Loucy (cell line): ENCODE results near the gene MBLAC1.

Experiments used
- H2AFZ ChIP-seq: fragments of 200-600 bp; sonication (generic); 2 replicates; pipeline ENCODE4 v1.6.0; 2016; ENCODE audit warnings: antibody characterized with exemption, mild to moderate bottlenecking, low read length, moderate library complexity
- H3F3A ChIP-seq: fragments of 200-600 bp; 2 replicates; pipeline ENCODE4 v1.6.0; 2016; ENCODE audit warnings: antibody characterized with exemption, low read depth, mild to moderate bottlenecking
- H3K27me3 ChIP-seq: fragments of 200-600 bp; sonication (generic); 2 replicates; pipeline ENCODE4 v1.6.1; 2014; ENCODE audit warnings: low read length, mild to moderate bottlenecking; ENCODE audit not compliant: insufficient read depth, poor library complexity, severe bottlenecking
- H3K36me3 ChIP-seq: fragments of 200-600 bp; sonication (generic); 2 replicates; pipeline ENCODE4 v1.6.1; 2016; ENCODE audit warnings: low read length; ENCODE audit not compliant: insufficient read depth
- H3K4me1 ChIP-seq: fragments of 200-600 bp; sonication (generic); 2 replicates; pipeline ENCODE4 v1.5.1; 2014; ENCODE audit warnings: low read length, mild to moderate bottlenecking; ENCODE audit not compliant: insufficient read depth, poor library complexity, severe bottlenecking
- H3K4me2 ChIP-seq: fragments of 200-600 bp; sonication (generic); 2 replicates; pipeline ENCODE4 v1.6.0; 2014; ENCODE audit warnings: antibody characterized with exemption, low read length, low read depth, mild to moderate bottlenecking; ENCODE audit not compliant: poor library complexity, severe bottlenecking
- H3K4me3 ChIP-seq: fragments of 200-600 bp; sonication (generic); 2 replicates; pipeline ENCODE4 v1.5.1; 2014; ENCODE audit warnings: low read length, mild to moderate bottlenecking, mixed read lengths; ENCODE audit not compliant: poor library complexity, severe bottlenecking
- H3K79me2 ChIP-seq: fragments of 200-600 bp; sonication (generic); 2 replicates; pipeline ENCODE4 v1.6.1; 2014; ENCODE audit warnings: low read length; ENCODE audit not compliant: insufficient read depth
- H3K9ac ChIP-seq: fragments of 200-600 bp; sonication (generic); 2 replicates; pipeline ENCODE4 v1.6.0; 2014; ENCODE audit warnings: mild to moderate bottlenecking, low read depth, low read length, moderate library complexity; ENCODE audit not compliant: poor library complexity, severe bottlenecking
- H3K9me2 ChIP-seq: fragments of 200-600 bp; sonication (generic); replicated peaks from 2 replicates; pipeline ENCODE4 v1.6.1; 2016; ENCODE audit warnings: low read depth, low read length, mixed read lengths
- H3K9me3 ChIP-seq: fragments of 200-600 bp; sonication (generic); 2 replicates; pipeline ENCODE4 v1.6.1; 2014; ENCODE audit warnings: mild to moderate bottlenecking, antibody characterized with exemption, low read length, low read depth; ENCODE audit not compliant: insufficient read depth
- H4K20me1 ChIP-seq: fragments of 200-600 bp; sonication (generic); 2 replicates; pipeline ENCODE4 v1.6.0; 2014; ENCODE audit warnings: antibody characterized with exemption, low read length, mild to moderate bottlenecking; ENCODE audit not compliant: insufficient read depth, poor library complexity, severe bottlenecking
- EZH2phosphoT487 ChIP-seq: fragments of 200-600 bp; IDR thresholded peaks from 2 replicates; pipeline ENCODE4 v1.6.1; 2018; ENCODE audit warnings: antibody characterized with exemption, mild to moderate bottlenecking, moderate library complexity, borderline replicate concordance
- TF ChIP-seq, protein P1 (sequence below): fragments of 200-600 bp; sonication (generic); conservative IDR thresholded peaks from 2 replicates; pipeline ENCODE4 v1.5.1; 2014; ENCODE audit warnings: mild to moderate bottlenecking, antibody characterized with exemption, low read length

The MBLAC1 gene

DNA sequence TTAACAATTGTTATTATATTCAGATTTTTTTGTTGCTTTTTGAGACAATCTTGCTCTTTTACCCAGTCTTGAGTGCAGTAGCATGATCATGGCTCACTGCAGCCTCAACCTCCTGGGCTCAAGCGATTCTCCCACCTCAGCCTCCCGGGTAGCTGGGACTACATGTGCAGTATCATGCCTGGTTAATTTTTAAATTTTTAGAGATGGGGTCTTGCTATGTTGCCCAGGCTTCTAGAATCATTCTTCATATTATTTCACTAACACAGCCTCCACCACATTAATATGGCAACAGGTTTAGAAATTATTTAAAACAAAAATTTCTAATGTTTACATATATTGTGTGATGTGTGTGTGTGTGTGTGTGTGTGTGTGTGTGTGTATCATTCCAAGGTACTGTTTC is 20.5 kb downstream of the MBLAC1 start:
- Histone ChIP-seq H3K27me3 (no peaks in the 10 kb centered on the region), H3K79me2 (peaks cover 30% of the 10 kb centered on the region), H3K4me1 (peaks cover 14% of the 10 kb centered on the region), H3K9me2 (no peaks in the 10 kb centered on the region), H2AFZ (no peak overlapping the region), H3F3A (no peaks in the 10 kb centered on the region), H3K9ac (no peak overlapping the region), H3K9me3 (no peaks in the 10 kb centered on the region), H4K20me1 (peaks cover 4% of the 10 kb centered on the region), H3K4me3 (no peak overlapping the region), H3K4me2 (no peak overlapping the region), H3K36me3 (no peaks in the 10 kb centered on the region)
- TF ChIP-seq EZH2phosphoT487, result no peak
- TF ChIP-seq, protein P1, sequence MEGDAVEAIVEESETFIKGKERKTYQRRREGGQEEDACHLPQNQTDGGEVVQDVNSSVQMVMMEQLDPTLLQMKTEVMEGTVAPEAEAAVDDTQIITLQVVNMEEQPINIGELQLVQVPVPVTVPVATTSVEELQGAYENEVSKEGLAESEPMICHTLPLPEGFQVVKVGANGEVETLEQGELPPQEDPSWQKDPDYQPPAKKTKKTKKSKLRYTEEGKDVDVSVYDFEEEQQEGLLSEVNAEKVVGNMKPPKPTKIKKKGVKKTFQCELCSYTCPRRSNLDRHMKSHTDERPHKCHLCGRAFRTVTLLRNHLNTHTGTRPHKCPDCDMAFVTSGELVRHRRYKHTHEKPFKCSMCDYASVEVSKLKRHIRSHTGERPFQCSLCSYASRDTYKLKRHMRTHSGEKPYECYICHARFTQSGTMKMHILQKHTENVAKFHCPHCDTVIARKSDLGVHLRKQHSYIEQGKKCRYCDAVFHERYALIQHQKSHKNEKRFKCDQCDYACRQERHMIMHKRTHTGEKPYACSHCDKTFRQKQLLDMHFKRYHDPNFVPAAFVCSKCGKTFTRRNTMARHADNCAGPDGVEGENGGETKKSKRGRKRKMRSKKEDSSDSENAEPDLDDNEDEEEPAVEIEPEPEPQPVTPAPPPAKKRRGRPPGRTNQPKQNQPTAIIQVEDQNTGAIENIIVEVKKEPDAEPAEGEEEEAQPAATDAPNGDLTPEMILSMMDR, result no peak

DNA sequence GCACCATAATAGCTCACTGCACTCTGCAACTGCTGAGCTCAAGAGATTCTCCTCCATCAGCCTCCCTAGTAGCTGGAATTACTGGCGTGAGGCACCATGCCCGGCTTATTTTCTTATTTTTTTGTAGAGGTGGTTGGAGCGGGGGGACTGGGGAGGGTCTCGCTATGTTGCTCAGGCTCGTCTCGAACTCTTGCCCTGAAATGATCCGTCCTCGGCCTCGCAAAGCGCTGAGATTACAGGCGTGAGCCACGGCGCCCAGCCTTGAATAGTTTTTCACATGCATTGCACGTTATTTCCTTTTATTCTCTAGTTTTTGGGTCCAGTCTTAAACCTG is 21.4 kb downstream of the MBLAC1 start:
- Histone ChIP-seq H3K4me3 (peak overlapping the region; percentile 97), H3K36me3 (no peaks in the 10 kb centered on the region), H4K20me1 (peaks cover 4% of the 10 kb centered on the region), H3F3A (no peaks in the 10 kb centered on the region), H3K9ac (peak overlapping the region; percentile 79), H3K4me1 (peaks cover 19% of the 10 kb centered on the region), H3K79me2 (peaks cover 30% of the 10 kb centered on the region), H3K9me3 (no peaks in the 10 kb centered on the region), H3K27me3 (no peaks in the 10 kb centered on the region), H3K4me2 (peak overlapping the region; percentile 93), H3K9me2 (no peaks in the 10 kb centered on the region), H2AFZ (peak overlapping the region; percentile 90)
- TF ChIP-seq EZH2phosphoT487, result no peak
- TF ChIP-seq, protein P1, result no peak

DNA sequence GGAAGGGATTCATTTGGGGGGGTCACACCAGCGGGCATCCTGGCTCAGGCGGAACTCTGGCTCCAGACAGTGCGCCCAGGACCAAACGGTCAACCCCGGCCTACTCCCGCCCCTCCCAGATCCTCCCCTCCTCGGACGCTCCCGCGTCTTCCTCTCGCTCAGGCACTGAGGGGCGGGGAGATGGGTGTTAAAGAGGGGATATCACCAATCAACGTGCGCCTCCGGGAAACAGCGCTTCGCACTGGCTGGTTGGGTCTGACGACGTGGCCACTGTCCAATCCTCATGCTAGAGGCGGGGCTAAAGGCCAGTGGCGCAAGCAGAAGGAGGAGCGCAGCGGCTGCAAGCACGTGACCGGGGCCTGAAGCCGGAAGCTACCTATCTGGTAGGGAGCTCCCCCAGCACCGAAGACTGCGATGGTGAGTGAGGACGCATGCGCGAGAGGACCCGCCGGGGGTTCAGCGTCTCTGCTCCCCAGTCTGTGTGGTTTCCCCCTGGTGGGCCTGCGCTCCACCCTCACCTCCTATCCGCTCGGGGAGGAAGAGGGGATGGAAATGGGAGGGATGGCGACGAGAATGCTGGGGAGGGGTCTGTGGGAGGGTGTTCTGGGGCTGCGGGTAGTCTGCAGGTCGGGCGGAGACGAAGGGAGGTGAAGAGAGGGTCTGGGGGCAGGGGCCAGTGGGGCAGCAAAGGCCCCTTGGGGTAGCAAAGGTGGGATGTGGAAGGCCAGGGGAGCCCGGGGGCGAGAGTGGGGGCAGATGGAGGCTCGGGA is 22.0 kb downstream of the MBLAC1 start, which contains the start of gene LAMTOR4:
Gene LAMTOR4 (plus strand): TSS at position 360 of the 770 bp plus-strand sequence. CDS start 55 bp downstream, at position 415.
- no peaks in the 10 kb centered on the region for H3K9me3 ChIP-seq
- no peaks in the 10 kb centered on the region for H3K27me3 ChIP-seq
- peaks cover 4% of the 10 kb centered on the region; the same call in 1 of the 2 replicates for H3K36me3 ChIP-seq
- TF ChIP-seq, protein P1, result no peak
- TF ChIP-seq EZH2phosphoT487, result no peak
- peak within 1 kb of the TSS; percentile 93 for H3K4me2 ChIP-seq
- peak within 1 kb of the TSS; percentile 97 for H3K4me3 ChIP-seq
- no peaks in the 10 kb centered on the region for H3F3A ChIP-seq
- peaks cover 4% of the 10 kb centered on the region for H4K20me1 ChIP-seq
- peak within 1 kb of the TSS; percentile 95 for H3K9ac ChIP-seq
- peaks cover 19% of the 10 kb centered on the region for H3K4me1 ChIP-seq
- H3K9me2 ChIP-seq, result no peaks in the 10 kb centered on the region
- H3K79me2 ChIP-seq, result peaks cover 30% of the 10 kb centered on the region
- peak within 1 kb of the TSS; percentile 91 for H2AFZ ChIP-seq
